SK-N-SH (cell line): ENCODE measurements around the gene MYB.

Experiments used
- CHD2 ChIP-seq: fragments of 150-350 bp; IDR thresholded peaks from 2 replicates; pipeline ENCODE4 v1.6.1; 2018; ENCODE audit warnings: low read length; ENCODE audit not compliant: partially characterized antibody
- CTCF ChIP-seq: fragments of 200-600 bp; sonication (generic); IDR thresholded peaks from 2 replicates; pipeline ENCODE4 v1.6.1; 2017; ENCODE audit warnings: antibody characterized with exemption, mild to moderate bottlenecking, moderate library complexity
- EP300 ChIP-seq, 2 experiments: IDR thresholded peaks; 2 replicates each; pipeline versions ENCODE4 v1.4.0 to v1.6.1; 2012; ENCODE audit warnings: borderline replicate concordance in 1 of 2, low read depth in 1 of 2, low read length in 1 of 2
- JUND ChIP-seq: IDR thresholded peaks from 2 replicates; pipeline ENCODE4 v1.4.0; 2012
- PBX3 ChIP-seq: IDR thresholded peaks from 2 replicates; pipeline ENCODE4; 2012
- POLR2AphosphoS5 ChIP-seq: IDR thresholded peaks from 2 replicates; pipeline ENCODE4 v1.6.1; 2012; ENCODE audit warnings: low read depth, low read length
- RAD21 ChIP-seq: IDR thresholded peaks from 2 replicates; pipeline ENCODE4 v1.6.1; 2012; ENCODE audit warnings: mild to moderate bottlenecking, low read length
- USF2 ChIP-seq: fragments of 150-350 bp; IDR thresholded peaks from 2 replicates; pipeline ENCODE4 v1.6.1; 2017; ENCODE audit warnings: antibody characterized with exemption, low read length, low read depth, borderline replicate concordance

GRCh38 chr6:135234492-135234780, 53.3 kb downstream of the MYB start:
- TF ChIP-seq JUND (no peak), POLR2AphosphoS5 (no peak), PBX3 (no peak), USF2 (no peak), EP300 (IDR thresholded peaks at IDR 0.05; ENCODE audit: borderline replicate concordance in 1 of 2, low read depth in 1 of 2, low read length in 1 of 2) (no peak), CTCF (no peak), CHD2 (no peak), RAD21 (no peak)
